OCI-LY7 (cell line): Measurements from ENCODE around the gene NUP210. TPM values are rescaled to one million over a fixed set of nuclear protein-coding genes. Genes with fewer than 3 reads are reported as not detected.
A peak's percentile ranks its signal among the peaks of the same experiment; 100 is the strongest.

Source experiments
- BruUV-seq: library from RNA; stranded (reverse); fragments of 400-500 nt; replicated peaks from 2 replicates; lab custom pipeline; 2021; lab: Mats Ljungman, UMichigan
- CTCF ChIA-PET: fragments of 300-600 bp; sonication (Branson Sonifier 250); formaldehyde crosslinking; loops from one replicate; lab custom pipeline; 2022; ENCODE audit warnings: antibody characterized with exemption; ENCODE audit not compliant: unreplicated experiment; lab: Charles Lee
- POLR2A ChIA-PET: fragments of 300-600 bp; sonication (Branson Sonifier 250); formaldehyde crosslinking; loops from one replicate; lab custom pipeline; 2022; ENCODE audit warnings: antibody characterized with exemption; lab: Charles Lee
- DNase-seq: peaks from one replicate; pipeline ENCODE4 v3.0.0-alpha.2; 2015; ENCODE audit warnings: low spot score
- H2AFZ ChIP-seq: fragments of 200-600 bp; sonication (generic), shearing (Covaris generic); 2 replicates; pipeline ENCODE4 v1.6.1; 2014; ENCODE audit warnings: mild to moderate bottlenecking, antibody characterized with exemption, low read length, moderate library complexity
- H3K27ac ChIP-seq: fragments of 200-600 bp; sonication (generic); 2 replicates; pipeline ENCODE4 v1.5.1; 2014; ENCODE audit warnings: mixed run types, low read depth, mild to moderate bottlenecking, moderate library complexity, low read length, inconsistent platforms; ENCODE audit not compliant: poor library complexity, severe bottlenecking
- H3K36me3 ChIP-seq: fragments of 200-600 bp; sonication (generic); 2 replicates; pipeline ENCODE4 v1.6.1; 2014; ENCODE audit warnings: mild to moderate bottlenecking, antibody characterized with exemption, low read length, moderate library complexity, mixed read lengths; ENCODE audit not compliant: insufficient read depth
- H3K4me1 ChIP-seq: fragments of 200-600 bp; sonication (generic); 2 replicates; pipeline ENCODE4 v1.5.1; 2014; ENCODE audit warnings: mild to moderate bottlenecking, low read length; ENCODE audit not compliant: insufficient read depth, poor library complexity, severe bottlenecking
- H3K4me2 ChIP-seq: fragments of 200-600 bp; sonication (generic); 2 replicates; pipeline ENCODE4 v1.6.1; 2014; ENCODE audit warnings: mild to moderate bottlenecking, low read length
- H3K4me3 ChIP-seq: fragments of 200-600 bp; sonication (generic); 2 replicates; pipeline ENCODE4 v1.5.1; 2014; ENCODE audit warnings: mild to moderate bottlenecking, low read depth, low read length; ENCODE audit not compliant: poor library complexity, severe bottlenecking
- H3K79me2 ChIP-seq: fragments of 200-600 bp; sonication (generic); 2 replicates; pipeline ENCODE4 v1.6.1; 2016; ENCODE audit warnings: low read depth, mild to moderate bottlenecking, low read length, moderate library complexity, mixed read lengths; ENCODE audit not compliant: insufficient read depth
- H3K9me2 ChIP-seq: fragments of 200-600 bp; sonication (generic); 2 replicates; pipeline ENCODE4 v1.6.1; 2016; ENCODE audit warnings: mild to moderate bottlenecking, low read length, mixed read lengths; ENCODE audit not compliant: insufficient read depth
- H3K9me3 ChIP-seq: fragments of 200-600 bp; sonication (generic); 2 replicates; pipeline ENCODE4 v1.6.1; 2014; ENCODE audit warnings: mild to moderate bottlenecking, mixed run types, low read length, mixed read lengths
- H4K20me1 ChIP-seq: fragments of 200-600 bp; sonication (generic); 2 replicates; pipeline ENCODE4 v1.6.1; 2014; ENCODE audit warnings: mild to moderate bottlenecking, antibody characterized with exemption, low read length, moderate library complexity, mixed read lengths; ENCODE audit not compliant: insufficient read depth
- EZH2phosphoT487 ChIP-seq: fragments of 200-600 bp; sonication (generic); IDR thresholded peaks from 2 replicates; pipeline ENCODE4 v1.6.1; 2018; ENCODE audit warnings: low read depth, borderline replicate concordance, mild to moderate bottlenecking, mixed run types, antibody characterized with exemption, low read length, moderate library complexity, mixed read lengths
- intact Hi-C: fragments of 100-400 bp; cut with micrococcal nuclease; formaldehyde crosslinking; loops from one replicate; pipeline ENCODE4 v1.10.0; 2022; ENCODE audit not compliant: unreplicated experiment
- total RNA-seq, 2 experiments: library from RNA; depleted of rRNA in 1 of 2; stranded (reverse); fragments of >200 nt in 1 of 2; shearing (Covaris generic) in 1 of 2; gene quantifications; 2 replicates each; pipeline ENCODE4 v1.2.3, GENCODE V29; 2014 to 2022
- TF ChIP-seq, protein P1 (sequence below): fragments of 200-600 bp; sonication (generic); conservative IDR thresholded peaks from 2 replicates; pipeline ENCODE4 v1.5.1; 2014; ENCODE audit warnings: mild to moderate bottlenecking, antibody characterized with exemption, low read length, moderate library complexity, mixed read lengths

Gene NUP210
- total RNA-seq, 2 experiments from 2014 or later, result 195 to 232 TPM

DNA sequence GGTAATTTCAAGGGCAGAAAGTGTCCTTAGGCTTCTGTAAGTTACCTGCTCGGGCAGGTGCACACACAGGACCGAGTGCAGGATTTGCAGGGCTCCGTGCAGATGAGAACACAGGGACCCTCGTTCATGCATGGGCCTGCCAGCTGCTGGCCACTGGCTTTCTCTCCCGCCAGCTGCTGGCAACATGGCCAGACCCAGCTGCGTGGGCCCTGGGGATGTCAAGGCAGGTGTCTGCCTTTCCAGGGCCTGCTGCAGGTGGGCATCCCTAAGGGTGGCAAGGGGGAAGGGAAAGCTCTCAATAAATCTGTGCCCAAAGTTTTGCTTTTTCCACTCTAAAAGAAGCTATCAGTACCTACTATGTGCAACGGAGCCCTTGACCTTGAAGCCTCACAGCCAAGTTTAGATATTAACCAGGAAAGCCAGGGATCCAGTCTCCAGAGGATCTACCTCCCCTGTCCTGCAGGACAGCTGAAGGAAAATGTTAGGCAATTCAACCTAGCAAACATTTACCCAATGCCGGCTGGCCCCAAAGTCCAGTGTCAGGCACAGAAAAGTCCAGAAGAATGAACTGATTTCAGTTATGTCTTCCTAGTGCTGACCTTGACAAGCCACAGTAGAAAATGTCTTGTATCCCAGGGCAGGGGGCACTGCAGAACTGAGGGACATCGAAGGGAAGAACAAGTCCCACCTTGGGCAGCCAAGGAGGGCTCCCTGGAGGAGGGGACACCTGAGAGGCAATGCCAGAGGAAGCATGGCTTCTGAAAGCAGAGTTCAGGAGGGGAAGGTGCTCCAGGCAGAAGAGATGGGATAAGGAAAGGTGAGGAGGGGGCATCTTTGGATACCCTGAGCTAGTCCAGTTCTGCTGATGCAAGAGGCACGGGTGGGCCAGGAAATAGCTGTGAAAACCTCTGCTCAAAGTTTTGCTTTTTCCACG, 26.4 kb downstream of the NUP210 start:
- ChIA-PET POLR2A (no interaction called here), CTCF (no interaction called here)
- Histone ChIP-seq H4K20me1 (0 out of 2 replicates have a peak, but pooled peaks cover 6% of the 10 kb centered on the region), H3K4me1 (no peaks in the 10 kb centered on the region), H3K27ac (no peak overlapping the region), H3K79me2 (peaks cover 10% of the 10 kb centered on the region; the same call in 1 of the 2 replicates), H3K9me3 (no peaks in the 10 kb centered on the region), H3K4me3 (no peak overlapping the region), H3K36me3 (peaks cover 100% of the 10 kb centered on the region), H3K9me2 (no peaks in the 10 kb centered on the region), H2AFZ (no peak overlapping the region), H3K4me2 (no peak overlapping the region)
- no peak for TF ChIP-seq EZH2phosphoT487
- TF ChIP-seq, protein P1, sequence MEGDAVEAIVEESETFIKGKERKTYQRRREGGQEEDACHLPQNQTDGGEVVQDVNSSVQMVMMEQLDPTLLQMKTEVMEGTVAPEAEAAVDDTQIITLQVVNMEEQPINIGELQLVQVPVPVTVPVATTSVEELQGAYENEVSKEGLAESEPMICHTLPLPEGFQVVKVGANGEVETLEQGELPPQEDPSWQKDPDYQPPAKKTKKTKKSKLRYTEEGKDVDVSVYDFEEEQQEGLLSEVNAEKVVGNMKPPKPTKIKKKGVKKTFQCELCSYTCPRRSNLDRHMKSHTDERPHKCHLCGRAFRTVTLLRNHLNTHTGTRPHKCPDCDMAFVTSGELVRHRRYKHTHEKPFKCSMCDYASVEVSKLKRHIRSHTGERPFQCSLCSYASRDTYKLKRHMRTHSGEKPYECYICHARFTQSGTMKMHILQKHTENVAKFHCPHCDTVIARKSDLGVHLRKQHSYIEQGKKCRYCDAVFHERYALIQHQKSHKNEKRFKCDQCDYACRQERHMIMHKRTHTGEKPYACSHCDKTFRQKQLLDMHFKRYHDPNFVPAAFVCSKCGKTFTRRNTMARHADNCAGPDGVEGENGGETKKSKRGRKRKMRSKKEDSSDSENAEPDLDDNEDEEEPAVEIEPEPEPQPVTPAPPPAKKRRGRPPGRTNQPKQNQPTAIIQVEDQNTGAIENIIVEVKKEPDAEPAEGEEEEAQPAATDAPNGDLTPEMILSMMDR, result no peak
- DNase-seq, result no peak
- no TSS peak for BruUV-seq
- intact Hi-C loops, result no loop called here

DNA sequence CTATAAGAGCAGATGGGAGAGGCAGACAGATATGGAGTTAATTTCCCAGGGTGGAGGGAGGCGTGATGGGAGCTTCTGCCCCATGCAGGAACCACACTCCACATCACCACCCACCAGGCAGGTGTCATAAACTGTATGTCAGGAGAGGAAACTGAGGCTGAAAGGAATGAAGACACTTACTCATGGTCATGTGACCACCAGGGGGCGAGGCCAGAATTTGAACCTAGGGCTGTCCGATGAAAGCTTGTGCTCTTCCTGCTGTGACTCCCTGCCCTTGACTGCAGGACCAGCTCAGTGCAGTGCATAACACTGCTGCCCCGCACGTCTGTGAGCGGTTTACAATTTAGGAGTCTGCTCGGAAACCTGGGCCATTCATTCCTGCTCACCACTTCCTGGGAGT, 28.8 kb downstream of the NUP210 start:
- no TSS peak for BruUV-seq
- Histone ChIP-seq H3K9me2 (no peaks in the 10 kb centered on the region), H2AFZ (no peak overlapping the region), H3K4me2 (no peak overlapping the region), H3K4me1 (no peaks in the 10 kb centered on the region), H3K79me2 (no peaks in the 10 kb centered on the region), H3K9me3 (no peaks in the 10 kb centered on the region), H3K4me3 (no peak overlapping the region), H3K27ac (no peak overlapping the region), H4K20me1 (0 out of 2 replicates have a peak, but pooled peaks cover 6% of the 10 kb centered on the region), H3K36me3 (peaks cover 100% of the 10 kb centered on the region)
- TF ChIP-seq EZH2phosphoT487, result no peak
- TF ChIP-seq, protein P1, result peak; percentile 57
- intact Hi-C loops, result loop anchor here (1.0 kb wide), 1 partner anchor 61 kb away; no protein-coding TSS in a partner anchor
- ChIA-PET CTCF (interaction anchor here (0.5 to 1.6 kb wide), 3 partner anchors 62 to 130 kb away, joined by 3 to 5 read pairs (median 3); no protein-coding TSS in a partner anchor), POLR2A (interaction anchor here (0.5 kb wide), 1 partner anchor 28 kb away, joined by 3 read pairs; no protein-coding TSS in a partner anchor)
- DNase-seq, result peak; percentile 30
